Body of pancreas (tissue), 4 donors: Measurements from ENCODE around the gene PALLD. TPM values are rescaled to one million over a fixed set of nuclear protein-coding genes. Genes with fewer than 3 reads are reported as not detected.

Experiments
- ATAC-seq: fragments of 150-250 bp; one replicate; pipeline ENCODE4 v1.9.1; 2016
- DNase-seq, 4 donors: peaks; one replicate each; pipeline ENCODE4 v3.0.0-alpha.2; 2019
- H3K27ac ChIP-seq, 4 donors: fragments of 200-600 bp; sonication (generic); 1 replicate in 3 of 4; 2 replicates in 1 of 4; pipeline versions ENCODE4 v1.5.1 to v1.6.1; 2016 to 2019; ENCODE audit warnings: mild to moderate bottlenecking in 1 of 4, mixed read lengths in 1 of 4, moderate library complexity in 1 of 4
- H3K27me3 ChIP-seq, 2 donors: fragments of 200-600 bp; sonication (generic); one replicate each; pipeline ENCODE4 v1.6.0; 2016; ENCODE audit warnings: mild to moderate bottlenecking in 1 of 2
- H3K36me3 ChIP-seq, 2 donors: fragments of 200-600 bp; sonication (generic); replicated peaks in 1 of 2; 2 replicates each; pipeline ENCODE4 v1.5.1; 2016; ENCODE audit warnings: low read depth in 2 of 2; ENCODE audit not compliant: insufficient read depth in 1 of 2
- H3K4me1 ChIP-seq: fragments of 200-600 bp; sonication (generic); one replicate; pipeline ENCODE4 v1.6.0; 2016
- H3K4me3 ChIP-seq, 2 donors: fragments of 200-600 bp; sonication (generic); 1 replicate in 1 of 2; 2 replicates in 1 of 2; pipeline ENCODE4 v1.5.1; 2016 to 2019
- H3K9me3 ChIP-seq, 3 donors: fragments of 200-600 bp; sonication (generic); 1 replicate in 2 of 3; 2 replicates in 1 of 3; pipeline ENCODE4 v1.5.1; 2016
- CTCF ChIP-seq, 7 experiments: fragments of 450-650 bp in 4 of 7; fragments of 200-600 bp in 3 of 7; sonication (generic) in 3 of 7; IDR thresholded peaks; one replicate each; pipeline ENCODE4 v1.5.1; 2016 to 2019; ENCODE audit warnings: antibody characterized with exemption in 7 of 7
- POLR2A ChIP-seq, 3 donors: fragments of 450-650 bp; IDR thresholded peaks; one replicate each; pipeline ENCODE4 v1.6.1; 2016; ENCODE audit warnings: antibody characterized with exemption in 3 of 3, mild to moderate bottlenecking in 2 of 3
- WGBS, 2 donors: methylation state at CpG; one replicate each; pipeline ENCODE4 v1.1.5; 2017; 5-methylcytosine and 5-hydroxymethylcytosine counted together
- intact Hi-C: fragments of 100-400 bp; cut with DNase I; formaldehyde crosslinking; loops from one replicate; pipeline ENCODE4 v1.15.1; 2023
- total RNA-seq, 2 donors: library from RNA; depleted of rRNA; stranded (reverse); fragments of >200 nt; gene quantifications; one replicate each; pipeline ENCODE4 v1.1.0, GENCODE V29; 2016

PALLD gene
- total RNA-seq, 2 donors from 2014 or later, result 46.8 to 52.4 TPM

DNA sequence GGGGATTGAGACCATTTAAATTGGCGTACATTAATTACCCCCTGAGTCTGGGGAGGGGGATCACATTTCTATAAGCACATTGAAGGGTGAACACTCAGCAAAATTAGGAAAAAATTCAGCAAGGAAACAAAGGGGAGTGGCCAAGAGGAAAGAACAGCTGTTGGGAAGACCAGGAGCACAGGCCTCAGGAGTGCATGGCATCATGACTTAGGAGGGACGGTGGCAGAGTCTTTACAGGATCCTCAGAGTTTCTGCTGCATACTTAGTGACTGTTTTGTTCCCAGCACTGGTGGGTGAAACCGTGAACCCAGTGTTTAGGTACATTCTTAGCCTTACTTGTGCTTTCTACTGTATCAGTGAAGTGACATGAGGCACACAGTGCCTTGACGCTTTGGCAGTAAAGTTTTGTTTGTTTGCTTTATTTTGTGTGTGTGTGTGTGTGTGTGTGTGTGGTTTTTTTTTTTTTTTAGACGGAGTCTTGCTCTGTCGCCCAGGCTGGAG lies 391.9 kb downstream of the PALLD start:
- intact Hi-C loops, result no loop called here
- WGBS, 2 donors, result 87 to 94% methylated on average over 4 to 6 of the region's 6 CpGs
- Histone ChIP-seq H3K4me3 (no peak overlapping the region), H3K27me3 (no peaks in the 10 kb centered on the region), H3K27ac (no peak overlapping the region), H3K4me1 (peaks cover 18% of the 10 kb centered on the region), H3K9me3 (no peaks in the 10 kb centered on the region), H3K36me3 (no peaks in the 10 kb centered on the region)
- ATAC-seq, result no peak
- no peak for DNase-seq
- TF ChIP-seq POLR2A (IDR thresholded peaks at IDR 0.05), result no peak
- no peak for TF ChIP-seq CTCF (IDR thresholded peaks at IDR 0.05)

GRCh38 chr4:168891086-168891485 lies 394.2 kb downstream of the PALLD start:
- H3K4me1 ChIP-seq, result peaks cover 19% of the 10 kb centered on the region
- ATAC-seq (no peak), DNase-seq (no peak)
- intact Hi-C loops, result no loop called here
- TF ChIP-seq CTCF (IDR thresholded peaks at IDR 0.05), result no peak
- TF ChIP-seq POLR2A (IDR thresholded peaks at IDR 0.05), result no peak
- no peaks in the 10 kb centered on the region for H3K36me3 ChIP-seq
- H3K27ac ChIP-seq, result no peak overlapping the region
- H3K27me3 ChIP-seq, result no peaks in the 10 kb centered on the region
- WGBS, 2 donors, result 95 to 100% methylated on average over 2 of the region's 2 CpGs
- no peaks in the 10 kb centered on the region for H3K9me3 ChIP-seq
- no peak overlapping the region for H3K4me3 ChIP-seq

DNA sequence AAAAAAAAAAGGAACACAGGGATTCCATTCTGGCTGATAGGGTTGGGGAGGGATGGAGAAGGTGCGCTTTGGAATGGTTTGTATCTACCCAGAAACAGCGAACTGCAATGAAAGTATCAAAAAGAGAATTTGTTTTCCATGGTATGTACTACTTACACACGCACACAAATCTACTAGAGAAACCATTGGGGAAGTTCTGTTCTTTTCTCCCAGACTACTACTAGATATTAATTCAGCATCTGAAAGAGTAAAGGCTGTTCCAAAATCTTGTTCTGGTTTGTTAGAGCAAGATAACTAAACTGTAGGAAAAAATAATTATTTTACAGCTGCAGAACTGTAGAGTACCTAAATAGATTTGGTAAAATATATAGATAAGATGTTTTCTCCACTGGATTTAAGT lies 394.8 kb downstream of the PALLD start:
- no peaks in the 10 kb centered on the region for H3K36me3 ChIP-seq
- no peak for ATAC-seq
- no peak for TF ChIP-seq POLR2A (IDR thresholded peaks at IDR 0.05)
- no peak for TF ChIP-seq CTCF (IDR thresholded peaks at IDR 0.05)
- H3K9me3 ChIP-seq, result no peaks in the 10 kb centered on the region
- no peak overlapping the region for H3K4me3 ChIP-seq
- no peak overlapping the region for H3K27ac ChIP-seq
- H3K27me3 ChIP-seq, result no peaks in the 10 kb centered on the region
- peaks cover 19% of the 10 kb centered on the region for H3K4me1 ChIP-seq
- intact Hi-C loops, result no loop called here
- no peak for DNase-seq
- WGBS, 2 donors, result 95 to 99% methylated on average over 3 of the region's 3 CpGs

GRCh38 chr4:168892475-168892874 lies 395.6 kb downstream of the PALLD start:
- H3K36me3 ChIP-seq, result no peaks in the 10 kb centered on the region
- H3K27ac ChIP-seq, result no peak overlapping the region
- no peaks in the 10 kb centered on the region for H3K27me3 ChIP-seq
- ATAC-seq (no peak), DNase-seq (no peak)
- no peaks in the 10 kb centered on the region for H3K9me3 ChIP-seq
- H3K4me1 ChIP-seq, result peaks cover 19% of the 10 kb centered on the region
- intact Hi-C loops, result no loop called here
- no peak overlapping the region for H3K4me3 ChIP-seq
- TF ChIP-seq POLR2A (IDR thresholded peaks at IDR 0.05) (no peak), CTCF (IDR thresholded peaks at IDR 0.05) (no peak)

GRCh38 chr4:168893205-168893604 lies 396.4 kb downstream of the PALLD start:
- TF ChIP-seq CTCF (IDR thresholded peaks at IDR 0.05), result no peak
- TF ChIP-seq POLR2A (IDR thresholded peaks at IDR 0.05), result no peak
- no peaks in the 10 kb centered on the region for H3K36me3 ChIP-seq
- H3K4me1 ChIP-seq, result peaks cover 19% of the 10 kb centered on the region
- no peaks in the 10 kb centered on the region for H3K9me3 ChIP-seq
- intact Hi-C loops, result no loop called here
- ATAC-seq, result no peak
- DNase-seq, result no peak
- peak overlapping the region in 1 of 4 donors; percentile 10 for H3K27ac ChIP-seq
- no peak overlapping the region for H3K4me3 ChIP-seq
- WGBS, 2 donors, result 48 to 51% methylated on average over 2 of the region's 2 CpGs
- no peaks in the 10 kb centered on the region for H3K27me3 ChIP-seq
